HTERT RPE-1 (cell line): ENCODE results near the gene CTNND1.

Source experiments
- in situ Hi-C: fragments of 300-500 bp; cut with MboI; formaldehyde crosslinking; loops from 4 replicates; pipeline ENCODE4 v1.14.3; 2020; ENCODE audit warnings: low sequenced_read_pairs

CTNND1 gene

DNA sequence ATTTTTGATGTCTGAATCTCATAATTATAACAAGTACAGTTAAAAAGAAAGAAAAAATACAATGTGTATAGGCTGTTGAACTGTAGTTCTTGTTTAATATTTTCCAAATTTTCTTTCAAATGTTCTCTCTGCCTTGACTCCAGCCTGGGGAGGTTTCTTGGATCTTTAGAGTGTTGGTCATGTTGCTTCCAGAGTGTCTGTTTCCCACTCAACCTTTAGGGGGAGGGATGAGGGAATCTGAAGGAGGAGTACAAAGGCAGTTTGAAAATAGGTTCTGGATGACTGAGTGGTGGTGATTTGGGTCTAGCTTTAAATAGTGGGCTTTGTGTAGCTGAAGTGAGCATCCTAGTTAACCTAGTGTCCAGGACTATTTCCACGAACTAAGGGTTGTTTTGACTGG lies 2.0 kb downstream of the CTNND1 start:
- in situ Hi-C loops: no loop called here

GRCh38 chr11:57764021-57764420 lies 2.4 kb downstream of the CTNND1 start:
- in situ Hi-C loops: no loop called here

- in situ Hi-C loops: no loop called here
These were observed 3.0 kb downstream of the CTNND1 start for GRCh38 chr11:57764566-57764965.

DNA sequence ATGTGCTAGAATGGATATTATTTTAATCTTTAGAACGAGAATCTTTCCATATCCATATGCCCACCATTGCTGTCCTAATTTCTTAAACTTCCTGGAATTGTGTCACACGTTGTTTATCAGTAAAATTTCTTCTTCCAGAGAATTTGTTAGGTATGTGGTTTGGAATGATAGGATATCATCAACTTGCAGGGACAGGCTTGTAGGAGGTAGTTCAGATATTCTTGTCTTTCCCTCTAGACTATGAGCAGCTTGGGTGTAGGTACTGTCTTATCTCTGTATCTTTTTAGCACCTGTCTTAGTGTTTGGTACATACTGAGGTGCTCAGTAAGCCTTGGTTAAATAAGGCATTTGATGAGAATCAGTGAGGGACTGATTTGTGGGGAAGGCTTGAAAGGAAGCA lies 3.4 kb downstream of the CTNND1 start:
- in situ Hi-C loops: no loop called here

GRCh38 chr11:57770793-57771192 lies 9.2 kb downstream of the CTNND1 start:
- in situ Hi-C loops: no loop called here

GRCh38 chr11:57771365-57771764 lies 9.8 kb downstream of the CTNND1 start:
- in situ Hi-C loops: no loop called here

- in situ Hi-C loops: no loop called here
These were observed 11.0 kb downstream of the CTNND1 start for GRCh38 chr11:57772562-57772961.

GRCh38 chr11:57773026-57773598 lies 11.5 kb downstream of the CTNND1 start:
- in situ Hi-C loops: no loop called here

- in situ Hi-C loops: no loop called here
These were observed 13.9 kb downstream of the CTNND1 start for GRCh38 chr11:57775491-57775890.

DNA sequence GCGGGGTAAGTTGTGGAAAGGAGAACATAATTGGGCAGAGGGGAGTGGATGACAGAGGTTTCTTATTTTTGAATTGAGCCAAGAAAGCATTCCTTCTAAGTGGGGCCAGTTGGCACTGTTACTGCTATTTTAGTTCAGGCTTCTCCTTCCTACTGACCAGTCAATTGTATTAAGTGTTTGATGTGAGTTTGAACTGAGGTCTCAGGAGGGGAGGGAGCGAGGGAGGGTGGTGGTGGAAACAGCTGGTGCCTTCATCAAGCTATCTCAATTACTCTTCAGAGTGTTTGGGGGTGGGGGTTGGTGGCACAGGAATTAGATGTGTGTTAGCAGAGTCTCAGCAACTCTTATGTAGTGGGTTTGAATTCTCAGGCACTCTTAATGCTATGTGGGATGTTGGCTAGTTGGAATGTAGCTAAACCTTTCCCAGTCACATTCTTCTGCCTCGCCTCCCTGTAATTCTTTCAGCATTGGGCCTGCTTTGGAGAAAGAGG lies 14.5 kb downstream of the CTNND1 start:
- in situ Hi-C loops: no loop called here

DNA sequence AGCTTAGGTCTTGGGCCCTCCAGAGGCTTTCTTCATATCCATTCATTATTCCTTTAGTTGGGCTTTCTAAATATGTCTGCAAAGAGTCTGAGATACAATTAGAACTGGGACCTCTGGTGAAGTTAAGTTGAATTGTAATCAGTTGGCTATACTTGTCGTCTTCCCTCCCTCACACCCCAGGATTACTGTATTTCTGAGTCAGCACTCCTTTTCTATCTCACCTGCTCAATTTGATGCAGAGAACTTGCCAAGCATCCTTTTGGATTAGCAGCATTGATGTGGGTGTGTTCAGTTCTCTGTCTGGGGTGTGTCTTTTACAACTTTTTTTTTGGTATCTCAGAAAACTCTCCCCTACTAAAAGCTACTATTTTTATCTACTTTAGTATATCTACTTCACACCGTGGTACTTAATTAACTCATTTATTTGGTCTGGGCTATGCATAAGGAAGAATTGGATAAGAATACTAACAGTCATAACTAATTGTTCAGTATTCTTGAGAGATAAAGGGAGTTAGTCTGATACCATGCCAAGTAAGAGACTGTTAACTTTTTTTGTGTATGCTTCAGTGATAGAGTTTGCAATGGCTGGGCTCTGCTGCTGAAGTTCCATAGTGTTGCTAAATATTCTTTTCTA lies 15.1 kb downstream of the CTNND1 start:
- in situ Hi-C loops: no loop called here

DNA sequence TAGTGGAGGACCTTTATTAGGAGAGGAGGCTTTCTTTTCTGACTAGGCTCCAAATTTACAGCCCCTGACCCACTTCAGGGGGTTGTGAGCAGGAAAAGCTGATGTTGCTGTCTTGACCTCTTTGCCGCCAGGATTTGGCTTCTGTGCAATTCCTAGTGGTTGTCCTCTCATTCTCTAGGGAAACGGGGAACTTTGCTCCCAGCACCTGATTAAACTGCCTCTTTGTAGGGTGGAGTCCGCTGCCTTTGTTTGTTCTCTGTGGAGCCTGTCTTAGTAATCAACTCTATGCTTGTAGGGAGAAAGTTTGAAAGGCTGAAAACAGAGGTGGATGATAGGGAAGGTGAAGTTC lies 16.3 kb downstream of the CTNND1 start:
- in situ Hi-C loops: no loop called here

- in situ Hi-C loops: no loop called here
These were observed 16.9 kb downstream of the CTNND1 start for GRCh38 chr11:57778318-57779037.

- in situ Hi-C loops: no loop called here
These were observed 17.7 kb downstream of the CTNND1 start for GRCh38 chr11:57779276-57779675.

DNA sequence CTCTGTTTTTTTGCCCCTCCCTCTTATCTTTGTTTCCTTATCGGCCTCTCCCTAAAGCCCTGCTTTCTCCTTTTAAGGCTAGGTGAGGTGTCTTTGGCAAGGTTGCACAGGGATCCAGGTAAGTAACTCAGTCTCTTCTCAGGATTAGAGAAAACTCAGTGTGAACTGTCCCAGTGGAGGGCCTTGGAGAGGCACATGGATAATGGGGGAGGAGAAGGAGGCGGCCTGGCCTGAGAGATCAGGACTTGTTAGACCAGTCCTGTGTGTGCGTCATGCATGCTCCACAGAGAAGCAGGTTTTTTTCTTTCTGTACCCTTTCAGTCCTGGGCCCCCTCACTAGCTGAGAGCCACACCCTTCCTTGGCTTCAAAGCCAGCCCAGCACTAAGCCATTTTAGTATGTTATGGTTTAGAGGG lies 19.9 kb downstream of the CTNND1 start:
- in situ Hi-C loops: no loop called here

- in situ Hi-C loops: no loop called here
These were observed 23.5 kb downstream of the CTNND1 start for GRCh38 chr11:57785072-57785471.

- in situ Hi-C loops: no loop called here
These were observed 24.8 kb downstream of the CTNND1 start for GRCh38 chr11:57786436-57786835.

DNA sequence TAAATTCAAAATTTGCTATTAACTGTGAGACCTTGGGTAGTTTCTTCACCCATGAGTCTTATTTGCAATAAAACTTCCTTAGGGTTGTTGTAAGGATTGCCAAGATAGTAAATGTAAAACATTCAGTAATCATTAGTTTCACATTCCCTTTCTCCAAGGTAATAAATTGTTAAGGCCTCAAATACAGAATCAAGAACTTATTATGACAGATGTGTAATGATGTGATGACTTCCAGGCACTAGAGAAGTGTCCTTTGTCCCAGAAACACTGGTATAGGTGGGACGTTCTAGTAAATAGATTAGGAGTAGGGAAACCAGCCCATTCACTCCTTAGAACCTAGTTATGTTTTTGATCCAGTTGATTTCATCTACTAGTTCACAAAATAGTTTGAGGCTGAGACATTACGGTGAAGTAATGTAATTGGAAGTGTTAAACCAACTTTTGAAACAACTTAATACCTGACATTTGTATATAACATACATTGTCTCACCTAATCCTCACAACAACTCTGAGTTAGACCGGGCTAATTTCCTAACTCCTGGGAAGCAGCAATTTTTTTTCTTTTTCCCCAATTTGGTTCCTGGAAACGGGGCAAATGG lies 25.5 kb downstream of the CTNND1 start:
- in situ Hi-C loops: no loop called here

GRCh38 chr11:57787920-57788702 lies 26.5 kb downstream of the CTNND1 start:
- in situ Hi-C loops: no loop called here

DNA sequence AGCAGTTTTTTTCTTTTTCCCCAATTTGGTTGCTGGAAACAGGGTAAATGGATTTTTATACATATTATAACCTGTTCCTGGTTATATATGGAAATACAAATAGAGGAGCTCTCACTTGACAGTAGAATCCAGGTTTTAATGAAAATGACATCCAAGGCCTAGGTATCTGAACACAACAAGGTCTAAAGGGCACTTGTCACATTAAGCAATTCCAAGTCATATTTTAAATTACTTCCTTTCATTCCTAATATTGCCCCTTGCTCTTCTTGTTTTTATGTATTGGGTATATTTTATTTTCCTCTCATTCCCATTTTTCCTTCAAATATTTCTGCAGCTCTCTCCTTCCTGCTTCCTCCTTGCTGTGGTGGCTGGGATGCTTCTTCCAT lies 27.1 kb downstream of the CTNND1 start:
- in situ Hi-C loops: no loop called here
